NCI-H128 (cell line): ENCODE measurements around the gene USF2.

Source experiments
- DNase-seq: peaks from one replicate; lab custom pipeline; 2025; ENCODE audit not compliant: unreplicated experiment; lab: John Stamatoyannopoulos, UW

Gene USF2

DNA sequence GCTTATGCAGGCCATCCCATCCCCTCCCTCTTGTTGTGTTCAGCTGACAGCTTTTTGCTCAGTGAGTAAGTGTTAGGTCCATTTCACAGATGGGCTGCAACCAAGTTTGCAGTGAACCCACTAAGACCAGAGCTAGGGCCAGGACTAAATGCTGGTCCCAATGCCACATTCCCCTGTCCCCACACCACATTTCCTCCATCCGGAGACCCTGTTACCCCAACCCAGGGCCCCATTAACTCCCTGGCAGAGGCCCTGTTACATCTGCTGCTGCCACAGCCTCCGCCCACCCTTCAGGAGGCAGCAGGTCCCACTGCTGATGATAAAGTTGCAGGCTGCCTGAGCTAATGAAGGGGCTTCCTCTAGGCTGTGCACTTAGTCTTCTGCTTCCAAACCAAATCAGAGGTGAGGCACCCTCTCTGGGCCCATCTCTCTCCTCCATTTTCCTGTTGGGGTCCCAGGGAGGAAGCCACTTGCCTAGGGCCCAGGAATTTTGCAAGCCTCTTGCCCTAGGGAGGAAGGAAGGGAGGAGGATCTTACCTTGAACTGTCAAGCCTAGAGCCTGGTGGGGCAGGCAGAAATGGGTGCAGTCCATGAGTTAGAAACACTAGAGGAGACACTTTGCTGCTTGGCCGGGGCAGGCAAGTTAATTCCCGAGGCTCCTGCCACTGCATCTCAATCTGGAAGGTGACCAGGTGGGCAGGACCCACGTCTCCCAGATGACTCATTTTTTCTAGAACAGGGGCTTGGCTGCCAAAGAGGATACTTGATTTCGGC is 3.4 kb upstream of the USF2 start:
- DNase-seq, result no peak

DNA sequence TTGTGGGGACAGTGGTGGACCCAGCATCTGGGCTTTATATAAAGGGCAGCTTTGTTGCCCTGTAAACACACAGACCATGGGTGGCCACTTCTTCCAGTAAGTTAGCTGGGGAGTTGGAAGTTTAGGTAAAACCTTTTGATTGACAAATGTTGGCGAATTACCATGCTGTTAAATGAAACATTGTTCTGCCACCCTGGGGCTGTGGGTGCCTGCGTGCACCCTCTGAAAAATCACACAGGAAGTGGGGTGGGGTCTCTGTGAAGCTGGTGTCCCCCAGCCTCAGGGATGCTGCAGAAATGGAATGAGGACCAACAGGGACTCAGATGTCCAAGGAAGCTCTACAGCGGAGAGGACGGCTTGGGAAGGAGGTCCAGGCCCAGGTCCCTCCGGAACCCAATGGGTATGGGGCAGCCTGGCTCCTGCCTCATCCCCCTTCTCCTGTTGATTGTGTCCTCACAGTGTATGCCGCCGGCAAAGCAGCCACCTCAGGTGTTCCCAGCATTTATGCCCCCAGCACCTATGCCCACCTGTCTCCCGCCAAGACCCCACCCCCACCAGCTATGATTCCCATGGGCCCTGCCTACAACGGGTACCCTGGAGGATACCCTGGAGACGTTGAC is 2.8 kb upstream of the USF2 start:
- DNase-seq, result no peak

DNA sequence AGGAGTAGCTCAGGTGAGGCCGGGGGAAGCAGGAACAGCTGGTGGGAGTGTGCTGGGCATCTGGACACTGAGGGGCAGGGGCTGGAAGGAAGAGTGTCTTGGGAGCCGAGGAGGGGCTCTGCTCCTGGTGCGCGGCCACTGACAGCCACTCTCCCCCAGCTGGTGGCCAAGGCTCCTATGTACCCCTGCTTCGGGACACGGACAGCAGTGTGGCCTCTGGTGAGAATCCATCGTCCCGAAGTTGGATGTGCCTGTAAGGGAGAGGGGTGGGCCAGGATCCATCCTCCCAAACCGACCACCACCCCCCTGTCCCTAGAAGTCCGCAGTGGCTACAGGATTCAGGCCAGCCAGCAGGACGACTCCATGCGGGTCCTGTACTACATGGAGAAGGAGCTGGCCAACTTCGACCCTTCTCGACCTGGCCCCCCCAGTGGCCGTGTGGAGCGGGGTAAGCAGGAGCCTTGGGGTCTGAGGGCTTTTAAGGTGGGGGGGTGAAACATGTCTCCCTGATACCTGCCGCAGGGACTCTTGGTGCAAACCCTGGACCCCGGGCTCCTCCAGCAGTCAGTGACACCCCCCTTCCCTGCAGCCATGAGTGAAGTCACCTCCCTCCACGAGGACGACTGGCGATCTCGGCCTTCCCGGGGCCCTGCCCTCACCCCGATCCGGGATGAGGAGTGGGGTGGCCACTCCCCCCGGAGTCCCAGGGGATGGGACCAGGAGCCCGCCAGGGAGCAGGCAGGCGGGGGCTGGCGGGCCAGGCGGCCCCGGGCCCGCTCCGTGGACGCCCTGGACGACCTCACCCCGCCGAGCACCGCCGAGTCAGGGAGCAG is 2.0 kb upstream of the USF2 start:
- DNase-seq, result no peak

DNA sequence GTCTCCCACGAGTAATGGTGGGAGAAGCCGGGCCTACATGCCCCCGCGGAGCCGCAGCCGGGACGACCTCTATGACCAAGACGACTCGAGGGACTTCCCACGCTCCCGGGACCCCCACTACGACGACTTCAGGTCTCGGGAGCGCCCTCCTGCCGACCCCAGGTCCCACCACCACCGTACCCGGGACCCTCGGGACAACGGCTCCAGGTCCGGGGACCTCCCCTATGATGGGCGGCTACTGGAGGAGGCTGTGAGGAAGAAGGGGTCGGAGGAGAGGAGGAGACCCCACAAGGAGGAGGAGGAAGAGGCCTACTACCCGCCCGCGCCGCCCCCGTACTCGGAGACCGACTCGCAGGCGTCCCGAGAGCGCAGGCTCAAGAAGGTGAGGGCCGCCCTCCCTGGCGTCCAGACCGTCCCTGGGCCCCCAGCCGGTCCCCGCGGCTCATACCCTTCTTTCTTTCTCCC is 1.4 kb upstream of the USF2 start:
- DNase-seq, result no peak

DNA sequence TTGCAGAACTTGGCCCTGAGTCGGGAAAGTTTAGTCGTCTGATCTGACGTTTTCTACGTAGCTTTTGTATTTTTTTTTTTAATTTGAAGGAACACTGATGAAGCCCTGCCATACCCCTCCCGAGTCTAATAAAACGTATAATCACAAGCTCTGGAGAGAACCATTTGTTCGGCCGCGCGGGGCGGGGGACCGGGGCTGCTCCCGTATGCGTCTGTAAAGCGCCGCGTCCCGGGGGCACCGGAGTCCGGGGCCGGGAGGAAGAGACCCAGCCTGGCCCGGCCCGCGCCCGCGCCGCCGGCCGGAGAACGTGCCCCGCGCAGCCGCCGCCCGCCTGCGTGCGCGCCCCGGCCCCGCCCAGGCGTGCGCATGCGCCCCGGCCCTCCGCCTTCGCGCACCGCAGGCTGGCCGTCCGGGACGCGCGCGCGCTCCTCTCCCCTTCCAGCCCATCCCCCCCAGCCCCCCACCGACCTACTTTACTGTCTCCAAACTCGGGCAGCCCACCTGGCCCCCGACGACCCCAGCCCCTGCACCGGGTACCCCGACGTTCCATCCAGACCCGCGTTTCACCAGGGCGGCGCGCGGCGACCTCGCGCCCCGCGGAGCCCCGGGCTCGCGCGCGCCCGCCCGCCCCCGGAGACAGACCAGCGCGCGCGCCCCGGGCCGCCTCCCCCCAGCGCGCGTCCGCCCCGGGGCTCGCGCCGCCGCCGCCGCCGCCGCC is 785 bp upstream of the USF2 start:
- peak; percentile 61 for DNase-seq

DNA sequence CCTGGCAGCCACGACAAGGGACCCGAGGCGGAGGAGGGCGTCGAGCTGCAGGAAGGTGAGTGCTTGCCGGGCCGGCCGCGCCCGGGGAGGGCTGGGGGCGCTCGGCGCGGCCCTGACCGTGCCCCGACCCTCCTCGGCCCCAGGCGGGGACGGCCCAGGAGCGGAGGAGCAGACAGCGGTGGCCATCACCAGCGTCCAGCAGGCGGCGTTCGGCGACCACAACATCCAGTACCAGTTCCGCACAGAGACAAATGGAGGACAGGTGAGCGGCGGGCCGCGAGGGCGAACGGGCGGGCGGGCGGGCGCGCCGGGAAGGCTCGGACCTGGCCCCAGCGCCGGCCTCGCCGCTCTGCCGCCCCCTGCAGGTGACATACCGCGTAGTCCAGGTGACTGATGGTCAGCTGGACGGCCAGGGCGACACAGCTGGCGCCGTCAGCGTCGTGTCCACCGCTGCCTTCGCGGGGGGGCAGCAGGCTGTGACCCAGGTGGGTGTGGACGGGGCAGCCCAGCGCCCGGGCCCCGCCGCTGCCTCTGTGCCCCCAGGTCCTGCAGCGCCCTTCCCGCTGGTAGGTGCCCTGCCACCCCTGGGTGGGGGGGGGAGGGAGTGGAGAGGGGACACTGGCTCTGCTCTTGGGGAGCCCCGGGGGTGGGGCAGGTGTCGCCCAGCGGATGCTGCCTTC is 816 bp downstream of the USF2 start:
- DNase-seq, result peak; percentile 32

DNA sequence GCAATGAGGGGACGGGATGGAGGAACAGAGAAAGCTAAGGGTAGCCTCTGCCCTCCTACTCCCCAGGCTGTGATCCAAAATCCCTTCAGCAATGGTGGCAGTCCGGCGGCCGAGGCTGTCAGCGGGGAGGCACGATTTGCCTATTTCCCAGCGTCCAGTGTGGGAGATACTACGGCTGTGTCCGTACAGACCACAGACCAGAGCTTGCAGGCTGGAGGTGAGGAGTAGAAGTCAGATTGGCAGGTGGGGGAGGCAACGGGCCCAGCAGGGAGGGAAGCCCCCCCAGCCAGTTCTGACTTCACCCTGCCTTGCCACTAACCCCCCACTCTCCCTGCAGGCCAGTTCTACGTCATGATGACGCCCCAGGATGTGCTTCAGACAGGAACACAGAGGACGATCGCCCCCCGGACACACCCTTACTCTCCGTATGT is 1.6 kb downstream of the USF2 start:
- no peak for DNase-seq

DNA sequence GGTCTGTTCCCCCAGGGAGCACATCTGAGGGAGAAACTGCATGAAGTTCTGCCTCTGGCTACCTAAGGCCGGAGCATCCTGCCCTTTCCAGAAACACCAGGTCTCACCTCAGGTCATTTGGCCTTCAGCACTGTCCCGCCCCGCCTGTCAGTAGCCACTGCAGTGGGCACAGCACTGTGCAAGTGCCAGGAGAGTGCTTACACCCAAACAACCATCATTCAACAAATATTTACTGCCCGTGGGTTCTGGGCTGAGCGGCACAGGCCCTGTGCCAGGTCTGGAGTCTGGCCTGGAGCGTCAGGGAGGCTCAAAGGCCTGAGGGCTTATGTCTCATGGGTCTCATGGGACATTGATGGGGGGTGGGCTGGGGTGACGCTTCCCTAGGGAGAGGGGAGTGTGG is 2.8 kb downstream of the USF2 start:
- no peak for DNase-seq

DNA sequence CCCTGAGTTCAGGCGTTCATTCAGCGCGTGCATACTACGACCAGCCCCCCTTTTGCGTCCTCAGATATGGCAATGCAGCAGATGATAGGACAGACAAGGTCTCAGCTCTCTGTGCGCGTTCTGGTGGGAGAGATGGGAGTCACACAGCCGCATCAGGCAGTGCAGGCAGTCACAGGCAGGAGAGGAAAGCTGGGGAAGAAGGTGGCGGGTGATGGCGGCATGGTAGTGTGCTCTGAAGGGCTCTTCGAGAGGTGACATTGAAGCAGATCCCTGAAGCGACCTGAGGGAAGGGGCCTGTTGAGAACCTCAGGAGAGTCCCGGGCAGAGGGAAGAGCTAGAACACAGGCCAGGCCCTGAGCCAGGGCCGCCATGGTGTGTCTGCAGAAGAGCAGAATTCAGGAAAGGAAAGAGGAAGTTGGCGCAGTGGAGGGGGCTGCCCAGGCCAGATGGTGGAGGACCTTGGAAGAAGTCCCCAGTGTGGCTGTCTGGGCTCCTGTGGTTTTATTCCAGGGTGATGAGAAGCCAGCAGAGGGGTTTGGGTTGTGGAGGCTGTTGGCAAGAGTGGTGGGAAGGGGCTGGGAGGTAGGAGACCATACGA is 3.5 kb downstream of the USF2 start:
- DNase-seq, result no peak

DNA sequence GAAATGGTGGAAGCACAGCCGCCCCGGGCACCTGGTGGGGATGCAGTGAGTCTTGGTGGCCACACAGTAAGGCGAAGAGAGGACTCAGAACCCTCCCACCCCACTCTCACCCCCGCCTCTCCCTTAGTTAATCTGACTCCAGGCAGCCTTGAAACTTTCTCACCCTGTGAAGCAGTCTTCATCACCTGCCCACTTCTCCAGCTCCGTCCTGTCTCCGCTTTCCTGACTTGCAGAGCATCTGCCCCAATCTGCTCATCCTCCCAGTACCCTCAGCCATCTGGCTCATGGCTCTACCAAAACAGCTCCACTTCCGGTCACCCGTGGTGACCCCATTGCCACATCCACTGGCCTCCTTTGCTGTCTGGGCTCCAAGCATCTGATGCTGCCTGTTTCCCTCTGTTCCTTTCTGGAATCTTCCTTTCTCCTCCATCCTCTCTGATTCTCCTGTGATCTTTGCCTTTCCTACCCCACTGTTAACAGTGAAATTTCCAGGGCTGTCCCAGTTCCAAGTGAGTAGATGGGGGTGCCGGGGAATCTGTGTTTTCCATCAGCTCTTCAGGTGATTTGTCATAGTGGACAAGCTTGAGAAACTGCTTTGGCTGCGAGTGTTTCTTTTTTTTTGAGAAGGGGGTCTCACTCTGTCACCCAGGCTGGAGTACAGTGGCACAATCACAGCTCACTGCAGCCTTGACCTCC is 4.3 kb downstream of the USF2 start:
- DNase-seq, result no peak

DNA sequence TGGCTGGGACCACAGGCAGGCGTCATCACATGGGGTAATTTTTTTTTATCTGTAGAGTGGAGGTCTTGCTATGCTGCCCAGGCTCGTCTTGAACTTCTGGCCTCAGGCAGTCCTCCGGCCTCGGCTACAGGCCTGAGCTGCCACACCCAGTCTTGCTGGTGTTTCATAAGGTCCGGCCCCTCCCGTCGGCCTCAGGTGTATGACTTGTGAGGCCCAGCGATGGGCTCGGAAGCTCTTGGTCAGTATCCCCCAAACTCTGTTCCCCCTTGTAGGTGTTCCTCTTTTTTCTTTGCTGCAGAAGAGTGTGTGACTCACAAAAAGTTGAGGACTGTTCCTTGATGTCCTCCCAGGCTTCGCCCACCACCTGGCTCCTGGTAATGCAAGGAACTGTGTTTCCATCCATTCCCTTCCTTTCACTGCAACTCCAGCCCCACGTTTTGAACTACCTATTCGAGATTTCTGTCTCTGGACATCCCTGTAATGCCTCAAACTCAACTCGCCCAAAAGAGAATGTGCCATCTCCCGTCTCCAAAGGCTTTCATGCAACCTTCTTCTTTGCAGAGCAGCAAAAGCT is 5.0 kb downstream of the USF2 start:
- DNase-seq, result no peak

DNA sequence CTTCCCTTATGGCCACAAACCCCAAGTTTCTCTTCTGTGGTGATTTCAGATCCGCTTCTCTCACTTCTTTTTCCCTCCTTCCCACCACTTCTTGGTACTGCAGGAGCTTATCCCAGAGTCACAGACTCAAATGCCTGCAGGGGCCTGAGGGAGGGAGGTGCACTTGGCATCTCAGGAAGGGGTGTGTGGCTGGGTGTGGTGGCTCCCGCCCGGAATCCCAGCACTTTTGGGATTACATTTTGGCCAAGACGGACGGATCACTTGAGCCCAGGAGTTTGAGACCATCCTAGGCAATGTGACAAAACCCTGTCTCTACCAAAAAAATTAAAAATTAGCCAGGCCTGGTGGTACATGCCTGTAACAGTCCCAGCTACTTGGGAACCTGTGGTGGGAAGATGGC is 5.6 kb downstream of the USF2 start:
- DNase-seq, result no peak

DNA sequence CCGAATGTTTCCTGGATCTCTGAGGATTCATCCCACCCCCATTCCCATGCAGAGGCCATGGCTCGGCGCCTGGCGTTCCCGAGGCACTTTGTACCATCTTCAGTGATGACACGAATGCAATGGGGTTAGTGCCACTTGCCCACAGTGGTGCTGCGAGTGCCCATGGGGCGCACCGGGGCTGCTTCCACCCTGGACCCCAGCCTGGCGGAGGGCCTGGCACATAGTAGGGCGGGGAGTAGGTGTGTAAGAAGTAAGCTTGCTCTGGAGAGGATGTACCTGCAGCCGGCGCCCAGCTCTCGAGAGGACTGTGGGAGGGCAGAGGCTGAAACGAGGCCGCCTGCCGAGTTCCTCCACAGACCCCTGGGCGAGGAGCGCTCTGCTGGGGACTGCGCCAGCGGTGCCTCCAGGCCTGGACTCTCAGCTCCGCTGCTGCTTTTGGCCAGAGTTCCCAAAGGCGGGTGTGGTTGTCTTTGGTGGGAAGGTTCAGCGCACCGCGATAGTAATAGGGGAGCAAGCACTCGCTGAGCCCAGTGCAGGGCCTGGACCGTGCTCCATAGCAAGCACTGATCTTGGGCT is 8.0 kb downstream of the USF2 start:
- DNase-seq, result no peak

DNA sequence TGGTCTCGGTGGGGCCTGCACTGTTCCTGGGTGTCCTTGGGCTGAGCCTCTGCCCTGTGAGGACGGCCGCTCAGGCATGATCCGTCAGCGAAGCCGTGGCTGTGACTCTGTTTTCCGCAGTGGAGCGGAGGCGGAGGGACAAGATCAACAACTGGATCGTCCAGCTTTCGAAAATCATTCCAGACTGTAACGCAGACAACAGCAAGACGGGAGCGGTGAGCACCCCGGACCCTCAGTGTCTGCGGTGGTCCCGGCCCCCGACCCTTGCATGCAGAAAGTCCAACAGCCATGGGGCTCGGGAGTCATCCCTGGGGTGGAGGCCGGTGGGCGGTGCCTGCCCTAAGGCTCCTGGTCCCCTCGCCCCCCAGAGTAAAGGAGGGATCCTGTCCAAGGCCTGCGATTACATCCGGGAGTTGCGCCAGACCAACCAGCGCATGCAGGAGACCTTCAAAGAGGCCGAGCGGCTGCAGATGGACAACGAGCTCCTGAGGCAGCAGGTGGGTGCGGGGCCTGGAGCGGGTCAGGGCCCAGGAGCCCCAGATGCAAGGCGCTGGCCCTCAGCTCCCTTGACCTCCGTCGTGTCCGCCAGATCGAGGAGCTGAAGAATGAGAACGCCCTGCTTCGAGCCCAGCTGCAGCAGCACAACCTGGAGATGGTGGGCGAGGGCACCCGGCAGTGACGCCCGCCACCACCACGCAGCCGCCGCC is 10.0 kb downstream of the USF2 start:
- no peak for DNase-seq

DNA sequence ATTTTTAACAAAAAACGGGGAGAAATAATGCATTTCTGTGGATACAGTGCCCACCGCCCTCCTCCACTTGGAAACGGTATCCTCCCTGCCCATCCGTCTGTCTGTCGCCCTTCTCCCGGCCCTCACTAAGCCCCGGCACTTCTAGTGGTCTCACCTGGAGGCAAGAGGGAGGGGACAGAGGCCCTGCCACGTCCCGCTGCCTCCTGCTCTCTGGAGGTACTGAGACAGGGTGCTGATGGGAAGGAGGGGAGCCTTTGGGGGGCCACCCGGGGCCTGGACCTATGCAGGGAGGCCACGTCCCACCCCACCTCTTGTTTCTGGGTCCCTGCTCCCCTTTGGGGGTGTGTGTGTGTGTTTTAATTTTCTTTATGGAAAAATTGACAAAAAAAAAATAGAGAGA is 10.6 kb downstream of the USF2 start:
- DNase-seq, result no peak

DNA sequence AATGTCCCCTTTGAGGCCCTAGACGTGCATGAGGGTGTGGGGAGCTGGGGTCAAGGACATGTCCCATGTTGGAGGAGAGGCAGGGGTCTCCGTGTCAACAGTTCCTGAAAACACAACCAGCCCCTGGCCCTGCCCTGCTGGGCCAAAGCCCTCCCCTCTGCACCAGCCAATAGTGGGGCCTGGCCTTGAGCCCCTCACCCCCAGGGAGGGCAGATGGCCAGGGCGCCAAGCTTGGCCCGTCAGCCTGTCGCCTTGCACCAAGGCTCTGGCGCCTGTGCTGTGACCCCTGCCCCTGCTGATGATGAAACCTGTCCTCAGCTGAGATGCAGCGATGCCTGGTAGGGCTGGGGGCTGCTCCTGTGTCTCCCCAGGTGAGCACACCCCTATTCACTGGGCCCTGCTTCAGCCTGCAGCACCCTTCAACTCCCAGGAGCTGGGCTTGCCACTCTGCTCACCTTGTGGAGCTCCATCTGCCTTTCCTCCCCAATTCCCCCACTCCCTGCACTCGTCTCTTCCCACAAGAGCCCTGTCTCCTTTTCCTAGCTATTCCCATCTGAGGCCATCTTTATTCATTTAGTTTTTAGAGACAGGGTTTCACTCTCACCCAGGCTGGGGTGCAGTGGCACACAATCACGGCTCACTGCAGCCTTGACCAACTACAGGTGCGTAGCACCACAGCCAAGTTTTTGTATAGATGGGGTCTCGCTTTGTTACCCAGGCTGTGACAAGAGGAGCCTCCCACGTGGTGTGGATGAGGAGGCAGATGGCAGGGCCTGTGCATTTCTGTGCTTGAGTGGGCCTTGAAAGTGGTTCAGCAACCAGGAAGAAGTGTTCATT is 11.4 kb downstream of the USF2 start:
- DNase-seq, result no peak

DNA sequence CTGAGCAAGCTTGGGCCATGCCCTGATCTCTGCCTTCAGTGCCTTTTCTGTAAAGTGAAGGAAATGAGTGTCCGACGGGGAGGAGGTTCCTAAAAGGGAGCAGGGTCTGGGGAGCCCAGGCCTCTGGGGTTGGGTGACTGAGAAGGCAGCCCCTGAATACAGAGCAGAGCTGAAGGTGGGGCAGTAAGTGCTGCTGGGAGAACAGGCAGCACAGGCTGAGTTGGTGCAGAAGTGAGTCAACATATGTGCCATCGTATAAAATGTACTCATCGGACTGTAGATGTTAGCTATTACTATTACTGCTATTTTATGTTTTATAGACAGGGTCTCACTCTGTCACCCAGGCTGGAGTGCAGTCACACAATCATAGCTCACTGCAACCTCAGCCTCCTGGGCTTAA is 12.5 kb downstream of the USF2 start:
- DNase-seq, result no peak
